HepG2 (cell line): ENCODE results near the gene RPL23. TPM values are rescaled to one million over a fixed set of nuclear protein-coding genes. Genes with fewer than 3 reads are reported as not detected.

Experiments
- AKAP8 ChIP-seq: sonication (generic); formaldehyde crosslinking; IDR thresholded peaks from 2 replicates; pipeline ENCODE4 v1.5.1; 2020; ENCODE audit warnings: mild to moderate bottlenecking, missing genetic modification reagents
- GATAD2A ChIP-seq: IDR thresholded peaks from 2 replicates; pipeline ENCODE4 v1.6.1; 2016
- HOXA9 ChIP-seq: sonication (generic); formaldehyde crosslinking; IDR thresholded peaks from 2 replicates; pipeline ENCODE4 v1.8.1; 2022; ENCODE audit warnings: missing genetic modification reagents, mild to moderate bottlenecking, moderate library complexity, borderline replicate concordance
- ISL2 ChIP-seq: sonication (generic); formaldehyde crosslinking; IDR thresholded peaks from 2 replicates; pipeline ENCODE4 v1.5.0; 2020; ENCODE audit warnings: missing genetic modification reagents
- KDM5A ChIP-seq: fragments of 200-600 bp; sonication (generic); IDR thresholded peaks from 2 replicates; pipeline ENCODE4 v1.7.0; 2018; ENCODE audit warnings: antibody characterized with exemption, mild to moderate bottlenecking, low read length, borderline replicate concordance
- MAFK ChIP-seq, 2 experiments: IDR thresholded peaks in 1 of 2; conservative IDR thresholded peaks in 1 of 2; 2 replicates each; pipeline ENCODE4 v1.6.1; 2011; ENCODE audit warnings: improper control_type of control experiment in 2 of 2, low read length in 2 of 2
- NFAT5 ChIP-seq: sonication (generic); formaldehyde crosslinking; IDR thresholded peaks from 2 replicates; pipeline ENCODE4 v1.4.0; 2020; ENCODE audit warnings: missing genetic modification reagents
- NR3C1 ChIP-seq: sonication (generic); formaldehyde crosslinking; IDR thresholded peaks from 2 replicates; pipeline ENCODE4 v1.4.0; 2020; ENCODE audit warnings: missing genetic modification reagents
- RAD21 ChIP-seq: fragments of 450-650 bp; formaldehyde crosslinking; IDR thresholded peaks from 2 replicates; pipeline ENCODE4 v1.5.0; 2020; ENCODE audit warnings: mild to moderate bottlenecking
- SATB2 ChIP-seq: sonication (generic); formaldehyde crosslinking; IDR thresholded peaks from 2 replicates; pipeline ENCODE4 v1.5.0; 2020; ENCODE audit warnings: missing genetic modification reagents
- SOX6 ChIP-seq, 2 experiments: fragments of 450-650 bp in 1 of 2; sonication (generic) in 1 of 2; formaldehyde crosslinking in 1 of 2; IDR thresholded peaks; 2 replicates each; pipeline versions ENCODE4 v1.4.0 to v1.6.1; 2017 to 2020; ENCODE audit warnings: antibody characterized with exemption in 1 of 2, mild to moderate bottlenecking in 1 of 2, missing genetic modification reagents in 1 of 2
- TRIM24 ChIP-seq: sonication (generic); formaldehyde crosslinking; IDR thresholded peaks from 2 replicates; pipeline ENCODE4 v1.8.0; 2022; ENCODE audit warnings: mild to moderate bottlenecking, missing genetic modification reagents
- YEATS2 ChIP-seq: sonication (generic); formaldehyde crosslinking; IDR thresholded peaks from 2 replicates; pipeline ENCODE4 v1.4.0; 2020; ENCODE audit warnings: missing genetic modification reagents, borderline replicate concordance
- ZNF292 ChIP-seq: sonication (generic); formaldehyde crosslinking; IDR thresholded peaks from 2 replicates; pipeline ENCODE4 v1.8.1; 2022; ENCODE audit warnings: mild to moderate bottlenecking, low read depth, missing genetic modification reagents, borderline replicate concordance
- ZNF3 ChIP-seq: IDR thresholded peaks from 2 replicates; pipeline ENCODE4 v1.7.0; 2017; ENCODE audit warnings: inconsistent platforms
- ZNF567 ChIP-seq: sonication (generic); formaldehyde crosslinking; IDR thresholded peaks from 2 replicates; pipeline ENCODE4 v1.8.1; 2023; ENCODE audit warnings: mild to moderate bottlenecking, missing genetic modification reagents, borderline replicate concordance
- ZNF660 ChIP-seq: sonication (generic); formaldehyde crosslinking; IDR thresholded peaks from 2 replicates; pipeline ENCODE4 v1.5.1; 2020; ENCODE audit warnings: mild to moderate bottlenecking, low read depth, missing genetic modification reagents, borderline replicate concordance
- polyA plus RNA-seq, 8 experiments: library from polyadenylated mRNA; depleted of rRNA in 3 of 8; stranded (reverse) in 7 of 8; unstranded in 1 of 8; fragments of >200 nt; fragmentation: Illumina TruSeq in 4 of 8; extraction: Trizol in 4 of 8; gene quantifications; 2 replicates each; pipeline versions ENCODE4 v1.2.1 to v1.2.3, GENCODE V29; 2011 to 2016; ENCODE audit warnings: low read depth in 4 of 8, missing spikeins in 1 of 8, mixed read lengths in 1 of 8; ENCODE audit not compliant: insufficient read depth in 1 of 8
- total RNA-seq, 5 experiments: library from RNA; depleted of rRNA; stranded (reverse); fragments of >200 nt; fragmentation: Illumina TruSeq; extraction: Trizol; gene quantifications; 2 replicates each; pipeline ENCODE4 v1.2.3, GENCODE V29; 2016; ENCODE audit warnings: low read depth in 1 of 5
- TF ChIP-seq, protein P1 (sequence below): sonication (generic); formaldehyde crosslinking; IDR thresholded peaks from 2 replicates; pipeline ENCODE4 v1.8.1; 2022; ENCODE audit warnings: mild to moderate bottlenecking, missing genetic modification reagents
- TF ChIP-seq, protein P2 (sequence below): sonication (generic); formaldehyde crosslinking; IDR thresholded peaks from 2 replicates; pipeline ENCODE4 v1.4.0; 2020; ENCODE audit warnings: missing genetic modification reagents, mild to moderate bottlenecking, borderline replicate concordance

The RPL23 gene
- total and polyA plus RNA-seq, 2 of the 13 experiments (the other 11 are each of a cell fraction or from before 2014, with no cell fraction given) = 2,790 to 4,860 TPM

DNA sequence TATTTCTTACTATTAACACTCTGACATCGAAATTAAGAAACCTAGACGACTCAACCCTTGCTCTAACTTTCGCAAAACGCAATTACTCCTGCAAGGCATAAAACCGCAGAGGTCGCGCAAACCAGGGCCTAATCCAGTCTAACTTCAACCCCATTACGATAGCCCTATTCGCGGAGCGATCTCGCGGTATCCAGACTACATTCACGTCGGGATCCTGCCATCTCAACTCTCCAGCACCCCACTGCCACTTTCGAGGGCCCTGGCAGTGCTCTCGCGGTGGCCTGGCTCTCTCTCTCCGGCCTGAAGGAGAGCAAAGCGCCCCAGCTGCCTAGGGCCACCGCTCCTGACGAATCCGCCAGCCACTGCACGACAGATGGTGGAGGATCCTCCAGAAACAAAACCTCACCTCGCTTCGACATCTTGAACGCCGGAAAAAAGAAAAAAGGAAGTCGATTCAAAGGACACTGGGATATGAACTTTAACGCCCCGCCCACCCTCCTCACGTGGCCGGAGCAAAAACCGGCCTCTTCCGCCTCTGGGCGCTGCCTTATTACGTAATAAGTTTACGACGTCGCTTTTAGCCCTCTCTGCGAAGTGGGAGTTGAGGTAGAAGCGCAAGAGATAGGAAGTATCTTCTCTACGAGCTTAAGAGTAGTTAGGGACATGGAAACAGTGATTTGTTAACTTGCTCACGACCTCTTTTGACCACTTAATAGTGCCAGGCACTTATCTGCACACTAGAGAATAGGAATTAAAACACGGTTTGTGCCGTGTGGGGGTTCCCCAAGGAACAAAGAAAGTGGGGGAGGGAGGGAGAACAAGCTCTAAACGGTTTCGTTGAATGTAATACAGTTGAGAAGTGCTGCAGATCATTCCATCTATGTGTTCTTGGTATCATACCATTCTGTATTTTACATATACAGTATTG, at the start of gene RPL23 (continued):
- TF ChIP-seq, protein P1, sequence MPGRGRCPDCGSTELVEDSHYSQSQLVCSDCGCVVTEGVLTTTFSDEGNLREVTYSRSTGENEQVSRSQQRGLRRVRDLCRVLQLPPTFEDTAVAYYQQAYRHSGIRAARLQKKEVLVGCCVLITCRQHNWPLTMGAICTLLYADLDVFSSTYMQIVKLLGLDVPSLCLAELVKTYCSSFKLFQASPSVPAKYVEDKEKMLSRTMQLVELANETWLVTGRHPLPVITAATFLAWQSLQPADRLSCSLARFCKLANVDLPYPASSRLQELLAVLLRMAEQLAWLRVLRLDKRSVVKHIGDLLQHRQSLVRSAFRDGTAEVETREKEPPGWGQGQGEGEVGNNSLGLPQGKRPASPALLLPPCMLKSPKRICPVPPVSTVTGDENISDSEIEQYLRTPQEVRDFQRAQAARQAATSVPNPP (CRISPR knock-in tag) = peak; percentile 93; the same call in 1 of the 2 replicates
- peak; percentile 85 for TF ChIP-seq ISL2 (CRISPR knock-in tag)
- no peak for TF ChIP-seq SOX6 (IDR thresholded peaks at IDR 0.05)
- TF ChIP-seq SOX6 (CRISPR knock-in tag; IDR thresholded peaks at IDR 0.05) = peak; percentile 81
- no peak for TF ChIP-seq AKAP8 (CRISPR knock-in tag)
- no peak for TF ChIP-seq ZNF660 (CRISPR knock-in tag)
- TF ChIP-seq GATAD2A = peak; percentile 85
- peak; percentile 56; the same call in 1 of the 2 replicates for TF ChIP-seq RAD21 (CRISPR knock-in tag)
- peak; percentile 88; the same call in 1 of the 2 replicates for TF ChIP-seq KDM5A
- TF ChIP-seq NR3C1 (CRISPR knock-in tag) = no peak
- peak; percentile 79 for TF ChIP-seq NFAT5
- no peak for TF ChIP-seq ZNF292 (CRISPR knock-in tag)
- TF ChIP-seq, protein P2, sequence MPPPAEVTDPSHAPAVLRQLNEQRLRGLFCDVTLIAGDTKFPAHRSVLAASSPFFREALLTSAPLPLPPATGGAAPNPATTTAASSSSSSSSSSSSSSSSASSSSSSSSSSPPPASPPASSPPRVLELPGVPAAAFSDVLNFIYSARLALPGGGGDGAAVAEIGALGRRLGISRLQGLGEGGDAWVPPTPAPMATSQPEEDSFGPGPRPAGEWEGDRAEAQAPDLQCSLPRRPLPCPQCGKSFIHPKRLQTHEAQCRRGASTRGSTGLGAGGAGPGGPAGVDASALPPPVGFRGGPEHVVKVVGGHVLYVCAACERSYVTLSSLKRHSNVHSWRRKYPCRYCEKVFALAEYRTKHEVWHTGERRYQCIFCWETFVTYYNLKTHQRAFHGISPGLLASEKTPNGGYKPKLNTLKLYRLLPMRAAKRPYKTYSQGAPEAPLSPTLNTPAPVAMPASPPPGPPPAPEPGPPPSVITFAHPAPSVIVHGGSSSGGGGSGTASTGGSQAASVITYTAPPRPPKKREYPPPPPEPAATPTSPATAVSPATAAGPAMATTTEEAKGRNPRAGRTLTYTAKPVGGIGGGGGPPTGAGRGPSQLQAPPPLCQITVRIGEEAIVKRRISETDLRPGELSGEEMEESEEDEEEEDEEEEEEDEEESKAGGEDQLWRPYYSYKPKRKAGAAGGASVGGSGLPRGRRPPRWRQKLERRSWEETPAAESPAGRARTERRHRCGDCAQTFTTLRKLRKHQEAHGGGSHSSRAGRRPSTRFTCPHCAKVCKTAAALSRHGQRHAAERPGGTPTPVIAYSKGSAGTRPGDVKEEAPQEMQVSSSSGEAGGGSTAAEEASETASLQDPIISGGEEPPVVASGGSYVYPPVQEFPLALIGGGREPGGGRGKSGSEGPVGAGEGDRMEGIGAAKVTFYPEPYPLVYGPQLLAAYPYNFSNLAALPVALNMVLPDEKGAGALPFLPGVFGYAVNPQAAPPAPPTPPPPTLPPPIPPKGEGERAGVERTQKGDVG = peak; percentile 88; the same call in 1 of the 2 replicates
- TF ChIP-seq MAFK (conservative IDR thresholded peaks at IDR 0.05 in 1 of 2, IDR thresholded peaks at IDR 0.05 in 1 of 2; ENCODE audit: low read length in 2 of 2) = no peak; a peak in 1 of 4 replicates
- no peak for TF ChIP-seq TRIM24 (CRISPR knock-in tag)
- TF ChIP-seq HOXA9 (CRISPR knock-in tag) = peak; percentile 97
- TF ChIP-seq SATB2 (CRISPR knock-in tag) = peak; percentile 64; the same call in 1 of the 2 replicates
- TF ChIP-seq YEATS2 = peak; percentile 100
- TF ChIP-seq ZNF567 (CRISPR knock-in tag) = peak; percentile 98; the same call in 1 of the 2 replicates
- no peak for TF ChIP-seq ZNF3 (CRISPR knock-in tag)
